Activated CD4-positive, alpha-beta T cell treated with anti-CD3 and anti-CD28 coated beads, Interleukin-2, amount 10 ng/mL, durations not matched to agents 24 days and 14 days (primary cell): ENCODE measurements around the gene DIP2B. TPM values are rescaled to one million over a fixed set of nuclear protein-coding genes. Genes with fewer than 3 reads are reported as not detected.
A peak's percentile ranks its signal among the peaks of the same experiment; 100 is the strongest.

ENCODE experiments used
- DNase-seq: peaks from one replicate; pipeline ENCODE4 v3.0.0; 2022
- H3K27ac Mint-ChIP-seq: one replicate; pipeline ENCODE4 v1.8.0; 2022; ENCODE audit warnings: mild to moderate bottlenecking, mixed read lengths
- H3K27me3 Mint-ChIP-seq: one replicate; pipeline ENCODE4 v1.8.0; 2022; ENCODE audit warnings: mixed read lengths
- H3K36me3 Mint-ChIP-seq: one replicate; pipeline ENCODE4 v1.8.0; 2022; ENCODE audit warnings: low read depth, mild to moderate bottlenecking, mixed read lengths
- H3K4me1 Mint-ChIP-seq: one replicate; pipeline ENCODE4 v1.8.0; 2021; ENCODE audit warnings: mixed read lengths
- H3K4me3 Mint-ChIP-seq: one replicate; pipeline ENCODE4 v1.8.0; 2022; ENCODE audit warnings: mild to moderate bottlenecking, moderate library complexity, mixed read lengths
- H3K9me3 Mint-ChIP-seq: one replicate; pipeline ENCODE4 v1.8.0; 2021; ENCODE audit warnings: mixed read lengths
- intact Hi-C: fragments of 100-400 bp; cut with micrococcal nuclease; formaldehyde crosslinking; loops from one replicate; pipeline ENCODE4 v1.15.1; 2023
- total RNA-seq: library from RNA; stranded (reverse); gene quantifications from 2 replicates; pipeline ENCODE4 v1.2.3, GENCODE V29; 2022

DIP2B gene
- total RNA-seq, 1 donor from 2014 or later = 29.4 TPM

GRCh38 chr12:50625029-50625925 is 120.5 kb downstream of the DIP2B start:
- Mint-ChIP-seq H3K27me3 (no peaks in the 10 kb centered on the region), H3K9me3 (no peaks in the 10 kb centered on the region), H3K4me1 (peaks cover 33% of the 10 kb centered on the region), H3K27ac (peak overlapping the region; percentile 70), H3K36me3 (peaks cover 28% of the 10 kb centered on the region), H3K4me3 (peak overlapping the region; percentile 20)
- no peak for DNase-seq
- intact Hi-C loops = no loop called here

- intact Hi-C loops = no loop called here
Observed at GRCh38 chr12:50626026-50626425, 121.2 kb downstream of the DIP2B start.

GRCh38 chr12:50627491-50627890 is 122.7 kb downstream of the DIP2B start:
- peaks cover 36% of the 10 kb centered on the region for H3K36me3 Mint-ChIP-seq
- no peak overlapping the region for H3K4me3 Mint-ChIP-seq
- H3K4me1 Mint-ChIP-seq = peaks cover 17% of the 10 kb centered on the region
- no peak for DNase-seq
- intact Hi-C loops = no loop called here
- H3K27ac Mint-ChIP-seq = no peak overlapping the region
- H3K9me3 Mint-ChIP-seq = no peaks in the 10 kb centered on the region
- H3K27me3 Mint-ChIP-seq = no peaks in the 10 kb centered on the region

More at GRCh38 chr12:50626026-50626425, 121.2 kb downstream of the DIP2B start:
- Mint-ChIP-seq H3K27ac (no peak overlapping the region), H3K9me3 (no peaks in the 10 kb centered on the region), H3K36me3 (peaks cover 33% of the 10 kb centered on the region), H3K27me3 (no peaks in the 10 kb centered on the region), H3K4me3 (no peak overlapping the region), H3K4me1 (peaks cover 27% of the 10 kb centered on the region)
- no peak for DNase-seq

GRCh38 chr12:50628394-50628793 is 123.6 kb downstream of the DIP2B start:
- Mint-ChIP-seq H3K9me3 (no peaks in the 10 kb centered on the region), H3K36me3 (peaks cover 42% of the 10 kb centered on the region), H3K27me3 (no peaks in the 10 kb centered on the region), H3K4me3 (no peak overlapping the region), H3K4me1 (peaks cover 17% of the 10 kb centered on the region), H3K27ac (no peak overlapping the region)
- no peak for DNase-seq
- intact Hi-C loops = no loop called here

GRCh38 chr12:50633955-50634354 is 129.2 kb downstream of the DIP2B start:
- peaks cover 26% of the 10 kb centered on the region for H3K36me3 Mint-ChIP-seq
- H3K9me3 Mint-ChIP-seq = no peaks in the 10 kb centered on the region
- no peak for DNase-seq
- no peak overlapping the region for H3K4me3 Mint-ChIP-seq
- H3K27ac Mint-ChIP-seq = no peak overlapping the region
- H3K27me3 Mint-ChIP-seq = no peaks in the 10 kb centered on the region
- intact Hi-C loops = no loop called here
- H3K4me1 Mint-ChIP-seq = peaks cover 14% of the 10 kb centered on the region

GRCh38 chr12:50634379-50634778 is 129.6 kb downstream of the DIP2B start:
- no peak overlapping the region for H3K4me3 Mint-ChIP-seq
- H3K27ac Mint-ChIP-seq = no peak overlapping the region
- intact Hi-C loops = no loop called here
- H3K36me3 Mint-ChIP-seq = peaks cover 22% of the 10 kb centered on the region
- H3K27me3 Mint-ChIP-seq = no peaks in the 10 kb centered on the region
- H3K4me1 Mint-ChIP-seq = peaks cover 15% of the 10 kb centered on the region
- no peaks in the 10 kb centered on the region for H3K9me3 Mint-ChIP-seq
- DNase-seq = no peak

GRCh38 chr12:50635364-50635763 is 130.6 kb downstream of the DIP2B start:
- H3K27ac Mint-ChIP-seq = no peak overlapping the region
- H3K27me3 Mint-ChIP-seq = no peaks in the 10 kb centered on the region
- DNase-seq = no peak
- no peak overlapping the region for H3K4me3 Mint-ChIP-seq
- H3K36me3 Mint-ChIP-seq = peaks cover 18% of the 10 kb centered on the region
- H3K9me3 Mint-ChIP-seq = no peaks in the 10 kb centered on the region
- intact Hi-C loops = no loop called here
- peaks cover 20% of the 10 kb centered on the region for H3K4me1 Mint-ChIP-seq

GRCh38 chr12:50635857-50636256 is 131.1 kb downstream of the DIP2B start:
- Mint-ChIP-seq H3K36me3 (peaks cover 19% of the 10 kb centered on the region), H3K9me3 (no peaks in the 10 kb centered on the region), H3K27ac (no peak overlapping the region), H3K4me1 (peaks cover 22% of the 10 kb centered on the region), H3K4me3 (no peak overlapping the region), H3K27me3 (no peaks in the 10 kb centered on the region)
- no peak for DNase-seq
- intact Hi-C loops = no loop called here

- H3K9me3 Mint-ChIP-seq = no peaks in the 10 kb centered on the region
- DNase-seq = no peak
- no peak overlapping the region for H3K4me3 Mint-ChIP-seq
- peaks cover 26% of the 10 kb centered on the region for H3K4me1 Mint-ChIP-seq
- H3K27me3 Mint-ChIP-seq = no peaks in the 10 kb centered on the region
- H3K36me3 Mint-ChIP-seq = peaks cover 20% of the 10 kb centered on the region
- intact Hi-C loops = no loop called here
- H3K27ac Mint-ChIP-seq = no peak overlapping the region
Observed at GRCh38 chr12:50636505-50636904, 131.7 kb downstream of the DIP2B start.

- Mint-ChIP-seq H3K9me3 (no peaks in the 10 kb centered on the region), H3K36me3 (peaks cover 23% of the 10 kb centered on the region), H3K27me3 (no peaks in the 10 kb centered on the region), H3K4me1 (peaks cover 30% of the 10 kb centered on the region), H3K27ac (no peak overlapping the region), H3K4me3 (no peak overlapping the region)
- intact Hi-C loops = loop anchor here (1.0 kb wide), 2 partner anchors 41 to 134 kb away; partner anchors contain the start of gene DIP2B
- DNase-seq = no peak
Observed at GRCh38 chr12:50637870-50638481, 133.2 kb downstream of the DIP2B start.

GRCh38 chr12:50638482-50638880 is 133.7 kb downstream of the DIP2B start:
- peaks cover 30% of the 10 kb centered on the region for H3K4me1 Mint-ChIP-seq
- intact Hi-C loops = loop anchor here (1.0 kb wide), 1 partner anchor 134 kb away; the partner anchor contains the start of gene DIP2B
- H3K27me3 Mint-ChIP-seq = no peaks in the 10 kb centered on the region
- H3K4me3 Mint-ChIP-seq = no peak overlapping the region
- no peak for DNase-seq
- peaks cover 18% of the 10 kb centered on the region for H3K36me3 Mint-ChIP-seq
- no peak overlapping the region for H3K27ac Mint-ChIP-seq
- H3K9me3 Mint-ChIP-seq = no peaks in the 10 kb centered on the region

GRCh38 chr12:50639721-50640120 is 134.9 kb downstream of the DIP2B start:
- intact Hi-C loops = no loop called here
- no peaks in the 10 kb centered on the region for H3K9me3 Mint-ChIP-seq
- DNase-seq = no peak
- H3K27ac Mint-ChIP-seq = no peak overlapping the region
- H3K4me1 Mint-ChIP-seq = peaks cover 30% of the 10 kb centered on the region
- H3K27me3 Mint-ChIP-seq = no peaks in the 10 kb centered on the region
- H3K36me3 Mint-ChIP-seq = peaks cover 16% of the 10 kb centered on the region
- no peak overlapping the region for H3K4me3 Mint-ChIP-seq

GRCh38 chr12:50640321-50640939 is 135.6 kb downstream of the DIP2B start:
- Mint-ChIP-seq H3K4me1 (peaks cover 26% of the 10 kb centered on the region), H3K9me3 (no peaks in the 10 kb centered on the region), H3K27ac (no peak overlapping the region), H3K36me3 (peaks cover 16% of the 10 kb centered on the region), H3K4me3 (no peak overlapping the region), H3K27me3 (no peaks in the 10 kb centered on the region)
- DNase-seq = no peak
- intact Hi-C loops = no loop called here

- peaks cover 24% of the 10 kb centered on the region for H3K4me1 Mint-ChIP-seq
- H3K36me3 Mint-ChIP-seq = peaks cover 16% of the 10 kb centered on the region
- no peak for DNase-seq
- H3K27me3 Mint-ChIP-seq = no peaks in the 10 kb centered on the region
- no peak overlapping the region for H3K27ac Mint-ChIP-seq
- no peaks in the 10 kb centered on the region for H3K9me3 Mint-ChIP-seq
- H3K4me3 Mint-ChIP-seq = no peak overlapping the region
- intact Hi-C loops = no loop called here
Observed at GRCh38 chr12:50641566-50641965, 136.8 kb downstream of the DIP2B start.
